ENCODE measurements around the gene SNTG2. TPM values are rescaled to one million over a fixed set of nuclear protein-coding genes. Genes with fewer than 3 reads are reported as not detected.

The SNTG2 gene
- total and polyA plus RNA-seq, 10 of the 15 experiments (the other 5 are each of a cell fraction or from before 2014, with no cell fraction given): not detected

DNA sequence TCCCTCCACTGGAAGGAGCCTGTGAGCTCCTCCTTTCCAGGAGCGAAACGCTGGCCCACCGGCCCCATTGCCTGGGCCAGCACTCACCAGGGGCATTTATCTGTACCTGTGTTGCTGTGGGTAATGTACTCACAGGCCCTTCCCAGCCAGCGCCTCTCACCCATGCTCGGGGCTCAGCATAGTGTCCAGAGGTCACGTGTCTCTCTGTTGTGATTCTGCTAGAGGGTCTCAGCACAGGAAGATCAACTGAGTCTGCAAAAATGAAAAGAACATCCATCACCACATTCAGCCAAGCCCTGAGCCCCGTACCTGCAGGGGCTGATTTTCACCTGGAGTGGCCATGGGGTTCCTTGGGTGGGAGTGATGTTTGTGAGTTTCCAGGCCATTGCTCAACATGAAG, 359.6 kb downstream of the SNTG2 start (continued):
- TF ChIP-seq, protein P1, sequence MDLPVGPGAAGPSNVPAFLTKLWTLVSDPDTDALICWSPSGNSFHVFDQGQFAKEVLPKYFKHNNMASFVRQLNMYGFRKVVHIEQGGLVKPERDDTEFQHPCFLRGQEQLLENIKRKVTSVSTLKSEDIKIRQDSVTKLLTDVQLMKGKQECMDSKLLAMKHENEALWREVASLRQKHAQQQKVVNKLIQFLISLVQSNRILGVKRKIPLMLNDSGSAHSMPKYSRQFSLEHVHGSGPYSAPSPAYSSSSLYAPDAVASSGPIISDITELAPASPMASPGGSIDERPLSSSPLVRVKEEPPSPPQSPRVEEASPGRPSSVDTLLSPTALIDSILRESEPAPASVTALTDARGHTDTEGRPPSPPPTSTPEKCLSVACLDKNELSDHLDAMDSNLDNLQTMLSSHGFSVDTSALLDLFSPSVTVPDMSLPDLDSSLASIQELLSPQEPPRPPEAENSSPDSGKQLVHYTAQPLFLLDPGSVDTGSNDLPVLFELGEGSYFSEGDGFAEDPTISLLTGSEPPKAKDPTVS (IDR thresholded peaks at IDR 0.05; ENCODE audit: low read depth, low read length): no peak
- TF ChIP-seq CEBPB (IDR thresholded peaks at IDR 0.05; ENCODE audit: borderline replicate concordance in 1 of 2, low read depth in 2 of 2, low read length in 2 of 2) (no peak), PML (IDR thresholded peaks at IDR 0.05; ENCODE audit: low read length) (no peak), HDGF (IDR thresholded peaks at IDR 0.05) (no peak), RUNX3 (IDR thresholded peaks at IDR 0.05; ENCODE audit: low read length) (no peak), MXI1 (IDR thresholded peaks at IDR 0.05; ENCODE audit: low read depth, low read length) (no peak), ZBED1 (IDR thresholded peaks at IDR 0.05; ENCODE audit: borderline replicate concordance) (no peak), ESRRA (IDR thresholded peaks at IDR 0.05; ENCODE audit: low read length) (no peak), WRNIP1 (IDR thresholded peaks at IDR 0.05; ENCODE audit: borderline replicate concordance, low read depth, low read length) (no peak), MEF2A (IDR thresholded peaks at IDR 0.05; ENCODE audit: insufficient read depth, low read depth, low read length) (no peak), MTA2 (IDR thresholded peaks at IDR 0.05; ENCODE audit: low read depth) (no peak)

- ChIA-PET POLR2A (no interaction called here), SMC1A (ENCODE audit: uncharacterized antibody, unreplicated experiment) (no interaction called here), CTCF (no interaction called here), RAD21 (ENCODE audit: unreplicated experiment) (no interaction called here)
- DNase-seq (ENCODE audit: low read depth, low spot score) (no peak), FAIRE-seq (no peak), ATAC-seq (no peak)
- no peak overlapping the region for H3K4me2 ChIP-seq (ENCODE audit: control insufficient read depth, insufficient read depth)
- BruUV-seq (replicated peaks): no TSS peak
- WGBS (ENCODE audit: insufficient coverage, insufficient replicate concordance, low lambda C conversion rate, missing lambda C conversion rate): 12% methylated on average over 10 of the region's 10 CpGs
- no peaks in the 10 kb centered on the region for H3K36me3 ChIP-seq (ENCODE audit: control insufficient read depth in 2 of 2, insufficient read depth in 2 of 2, low read length in 1 of 2)
- no peaks in the 10 kb centered on the region for H3K4me1 ChIP-seq (ENCODE audit: control insufficient read depth, insufficient read depth, low read length)
- intact Hi-C loops (cut with micrococcal nuclease; ENCODE audit: unreplicated experiment) (no loop called here), in situ Hi-C loops (cut with MboI) (no loop called here)
- H3K27ac ChIP-seq (ENCODE audit: control insufficient read depth, insufficient read depth): no peak overlapping the region
- no peaks in the 10 kb centered on the region for H4K20me1 ChIP-seq (ENCODE audit: control insufficient read depth, insufficient read depth)
- no peak overlapping the region for H3K9ac ChIP-seq (ENCODE audit: control insufficient read depth, insufficient read depth, low read length)
- H3K9me3 ChIP-seq (replicated peaks; ENCODE audit: control insufficient read depth, insufficient read depth, low read length): no peaks in the 10 kb centered on the region
- H3K79me2 ChIP-seq (ENCODE audit: control insufficient read depth, insufficient read depth, low read length): no peaks in the 10 kb centered on the region
- H2AFZ ChIP-seq (ENCODE audit: control insufficient read depth, low read depth, low read length): no peak overlapping the region
- H3K27me3 ChIP-seq (replicated peaks in 1 of 2; ENCODE audit: control insufficient read depth in 2 of 2, insufficient read depth in 2 of 2, low read length in 1 of 2): no peaks in the 10 kb centered on the region
- H3K4me3 ChIP-seq: no peak overlapping the region
- TF ChIP-seq NR2C2 (IDR thresholded peaks at IDR 0.05; ENCODE audit: borderline replicate concordance, control insufficient read depth, insufficient read length, low read depth) (no peak), ZSCAN29 (IDR thresholded peaks at IDR 0.05) (no peak), SREBF2 (IDR thresholded peaks at IDR 0.05; ENCODE audit: low read length) (no peak), IRF3 (IDR thresholded peaks at IDR 0.05) (no peak), RAD21 (IDR thresholded peaks at IDR 0.05; ENCODE audit: insufficient read depth, low read depth, low read length) (no peak), SMAD5 (IDR thresholded peaks at IDR 0.05; ENCODE audit: low read depth) (no peak), EP300 (IDR thresholded peaks at IDR 0.05; ENCODE audit: borderline replicate concordance in 1 of 2, control insufficient read depth in 1 of 2, low read depth in 2 of 2, low read length in 2 of 2) (no peak), WRNIP1 (IDR thresholded peaks at IDR 0.05; ENCODE audit: borderline replicate concordance, low read depth, low read length) (no peak), SMAD1 (IDR thresholded peaks at IDR 0.05; ENCODE audit: low read depth, partially characterized antibody) (no peak), PKNOX1 (IDR thresholded peaks at IDR 0.05) (no peak)
- TF ChIP-seq, protein P2, sequence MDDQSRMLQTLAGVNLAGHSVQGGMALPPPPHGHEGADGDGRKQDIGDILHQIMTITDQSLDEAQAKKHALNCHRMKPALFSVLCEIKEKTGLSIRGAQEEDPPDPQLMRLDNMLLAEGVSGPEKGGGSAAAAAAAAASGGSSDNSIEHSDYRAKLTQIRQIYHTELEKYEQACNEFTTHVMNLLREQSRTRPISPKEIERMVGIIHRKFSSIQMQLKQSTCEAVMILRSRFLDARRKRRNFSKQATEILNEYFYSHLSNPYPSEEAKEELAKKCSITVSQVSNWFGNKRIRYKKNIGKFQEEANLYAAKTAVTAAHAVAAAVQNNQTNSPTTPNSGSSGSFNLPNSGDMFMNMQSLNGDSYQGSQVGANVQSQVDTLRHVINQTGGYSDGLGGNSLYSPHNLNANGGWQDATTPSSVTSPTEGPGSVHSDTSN (IDR thresholded peaks at IDR 0.05; ENCODE audit: insufficient replicate concordance, low read depth, low read length): no peak
Observed at GRCh38 chr2:1310866-1311265, 360.2 kb downstream of the SNTG2 start.
